AG04449 (cell line): Measurements from ENCODE around the gene CCDC88B.

Source experiments
- CTCF ChIA-PET: fragments of 350-600 bp; formaldehyde crosslinking; extraction: SDS; loops from one replicate; lab custom pipeline; 2021; ENCODE audit warnings: antibody characterized with exemption; lab: Yijun Ruan, JAX
- POLR2A ChIA-PET: fragments of 400-600, 350-600 bp; formaldehyde crosslinking; extraction: SDS; loops from one replicate; lab custom pipeline; 2020; ENCODE audit warnings: antibody characterized with exemption, inconsistent platforms; lab: Yijun Ruan, JAX
- DNase-seq: peaks from one replicate; pipeline ENCODE4 v3.0.0-alpha.2; 2010; ENCODE audit warnings: low read depth, low spot score
- H3K4me3 ChIP-seq: 2 replicates; pipeline ENCODE4 v1.5.1; 2011; ENCODE audit warnings: low read depth, mild to moderate bottlenecking, control low read depth, low read length
- CTCF ChIP-seq: IDR thresholded peaks from one replicate; pipeline ENCODE4 v1.5.1; 2011; ENCODE audit warnings: mild to moderate bottlenecking, moderate library complexity, low read length, control low read depth, inconsistent platforms; ENCODE audit not compliant: insufficient read depth; ENCODE audit errors: missing control alignments

Gene CCDC88B

GRCh38 chr11:64294774-64295173 lies 45.2 kb upstream of the CCDC88B start:
- DNase-seq = no peak
- no peak for TF ChIP-seq CTCF
- CTCF ChIA-PET = interaction anchor here (0.7 to 4.7 kb wide), 2 partner anchors 9 to 47 kb away, joined by 4 to 37 read pairs; no protein-coding TSS in a partner anchor
- POLR2A ChIA-PET = no interaction called here
- H3K4me3 ChIP-seq = no peak overlapping the region

- DNase-seq = no peak
- no peak overlapping the region for H3K4me3 ChIP-seq
- CTCF ChIA-PET = interaction anchor here (0.7 to 4.7 kb wide), 3 partner anchors 8 to 46 kb away, joined by 4 to 37 read pairs (median 5); partner anchors contain the start of gene PLCB3
- POLR2A ChIA-PET = no interaction called here
- no peak for TF ChIP-seq CTCF
Observed at GRCh38 chr11:64295760-64296159, 44.2 kb upstream of the CCDC88B start.

- no peak for DNase-seq
- H3K4me3 ChIP-seq = no peak overlapping the region
- ChIA-PET POLR2A (no interaction called here), CTCF (interaction anchor here (0.9 to 4.7 kb wide), 4 partner anchors 7 to 45 kb away, joined by 4 to 37 read pairs (median 10); partner anchors contain the start of gene PLCB3)
- no peak for TF ChIP-seq CTCF
Observed at GRCh38 chr11:64296236-64296635, 43.8 kb upstream of the CCDC88B start.

- CTCF ChIA-PET = interaction anchor here (0.9 to 3.2 kb wide), 4 partner anchors 8 to 93 kb away, joined by 4 to 15 read pairs (median 5); partner anchors contain the start of gene PLCB3
- POLR2A ChIA-PET = no interaction called here
- H3K4me3 ChIP-seq = no peak overlapping the region
- no peak for TF ChIP-seq CTCF
- DNase-seq = no peak
Observed at GRCh38 chr11:64296830-64297698, 42.9 kb upstream of the CCDC88B start.

- CTCF ChIA-PET = interaction anchor here (1.1 to 3.2 kb wide), 3 partner anchors 9 to 93 kb away, joined by 3 to 15 read pairs (median 5); no protein-coding TSS in a partner anchor
- no peak for DNase-seq
Observed at GRCh38 chr11:64297699-64298358, 42.2 kb upstream of the CCDC88B start.

More at GRCh38 chr11:64297699-64298358, 42.2 kb upstream of the CCDC88B start:
- H3K4me3 ChIP-seq = no peak overlapping the region
- POLR2A ChIA-PET = no interaction called here
- TF ChIP-seq CTCF = no peak
